Gastroesophageal sphincter (tissue), 3 donors: ENCODE results near the gene LPO.

Experiments used
- EP300 ChIP-seq: sonication (generic); formaldehyde crosslinking; IDR thresholded peaks from one replicate; pipeline ENCODE4 v1.6.1; 2017; ENCODE audit warnings: antibody characterized with exemption, mild to moderate bottlenecking
- POLR2A ChIP-seq, 2 donors: fragments of 450-650 bp; IDR thresholded peaks; one replicate each; pipeline ENCODE4 v1.6.1; 2017; ENCODE audit warnings: antibody characterized with exemption in 2 of 2, mild to moderate bottlenecking in 2 of 2, moderate library complexity in 1 of 2
- POLR2AphosphoS5 ChIP-seq: sonication (generic); formaldehyde crosslinking; IDR thresholded peaks from one replicate; pipeline ENCODE4 v1.6.1; 2017; ENCODE audit warnings: antibody characterized with exemption
- TF ChIP-seq, protein P1 (sequence below), 4 experiments: fragments of 200-600 bp in 2 of 4; fragments of 450-650 bp in 2 of 4; sonication (generic) in 1 of 4; IDR thresholded peaks; one replicate each; pipeline ENCODE4 v1.5.1; 2017 to 2019; ENCODE audit warnings: antibody characterized with exemption in 4 of 4, mild to moderate bottlenecking in 2 of 4, moderate library complexity in 2 of 4

DNA sequence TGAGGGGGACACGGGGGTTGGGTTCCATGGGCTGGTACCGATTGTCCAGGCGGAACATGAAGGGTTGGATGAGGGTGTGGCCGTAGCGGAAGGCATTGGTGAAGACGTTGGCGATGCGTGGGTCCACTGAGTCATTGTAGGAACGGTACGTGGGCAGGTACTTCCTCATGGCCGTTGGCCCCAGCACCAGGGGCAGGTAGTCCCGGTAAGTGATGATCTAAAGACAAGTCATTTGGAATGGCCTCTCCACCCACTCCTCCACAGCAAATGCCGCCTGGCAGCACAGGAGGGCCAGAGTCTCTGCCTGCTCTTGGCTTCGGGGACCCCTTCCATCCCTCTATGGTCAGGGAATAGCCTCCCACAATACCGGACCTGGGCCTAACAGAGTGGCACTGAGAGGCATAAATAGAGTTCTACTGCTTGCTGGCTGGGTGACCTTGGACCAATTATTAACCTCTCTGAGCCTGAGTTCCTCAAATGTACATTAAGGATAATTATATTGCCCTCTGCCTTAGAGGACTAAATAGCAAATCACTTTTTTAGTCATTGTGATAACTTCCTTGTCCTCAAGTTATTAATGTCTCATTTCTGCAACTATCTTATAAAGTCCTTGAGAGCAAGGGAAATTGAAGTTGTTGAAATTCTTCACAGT lies 35.2 kb downstream of the LPO start:
- TF ChIP-seq, protein P1, sequence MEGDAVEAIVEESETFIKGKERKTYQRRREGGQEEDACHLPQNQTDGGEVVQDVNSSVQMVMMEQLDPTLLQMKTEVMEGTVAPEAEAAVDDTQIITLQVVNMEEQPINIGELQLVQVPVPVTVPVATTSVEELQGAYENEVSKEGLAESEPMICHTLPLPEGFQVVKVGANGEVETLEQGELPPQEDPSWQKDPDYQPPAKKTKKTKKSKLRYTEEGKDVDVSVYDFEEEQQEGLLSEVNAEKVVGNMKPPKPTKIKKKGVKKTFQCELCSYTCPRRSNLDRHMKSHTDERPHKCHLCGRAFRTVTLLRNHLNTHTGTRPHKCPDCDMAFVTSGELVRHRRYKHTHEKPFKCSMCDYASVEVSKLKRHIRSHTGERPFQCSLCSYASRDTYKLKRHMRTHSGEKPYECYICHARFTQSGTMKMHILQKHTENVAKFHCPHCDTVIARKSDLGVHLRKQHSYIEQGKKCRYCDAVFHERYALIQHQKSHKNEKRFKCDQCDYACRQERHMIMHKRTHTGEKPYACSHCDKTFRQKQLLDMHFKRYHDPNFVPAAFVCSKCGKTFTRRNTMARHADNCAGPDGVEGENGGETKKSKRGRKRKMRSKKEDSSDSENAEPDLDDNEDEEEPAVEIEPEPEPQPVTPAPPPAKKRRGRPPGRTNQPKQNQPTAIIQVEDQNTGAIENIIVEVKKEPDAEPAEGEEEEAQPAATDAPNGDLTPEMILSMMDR (IDR thresholded peaks at IDR 0.05) = no peak
- TF ChIP-seq POLR2A (IDR thresholded peaks at IDR 0.05) (no peak), POLR2AphosphoS5 (no peak), EP300 (no peak)
